Measurements from ENCODE around the gene SFT2D3. TPM values are rescaled to one million over a fixed set of nuclear protein-coding genes. Genes with fewer than 3 reads are reported as not detected.
A peak's percentile ranks its signal among the peaks of the same experiment; 100 is the strongest.

Gene SFT2D3
- total and polyA plus RNA-seq, 2 of the 13 experiments (the other 11 are each of a cell fraction or from before 2014, with no cell fraction given), result 8.3 to 9.4 TPM

DNA sequence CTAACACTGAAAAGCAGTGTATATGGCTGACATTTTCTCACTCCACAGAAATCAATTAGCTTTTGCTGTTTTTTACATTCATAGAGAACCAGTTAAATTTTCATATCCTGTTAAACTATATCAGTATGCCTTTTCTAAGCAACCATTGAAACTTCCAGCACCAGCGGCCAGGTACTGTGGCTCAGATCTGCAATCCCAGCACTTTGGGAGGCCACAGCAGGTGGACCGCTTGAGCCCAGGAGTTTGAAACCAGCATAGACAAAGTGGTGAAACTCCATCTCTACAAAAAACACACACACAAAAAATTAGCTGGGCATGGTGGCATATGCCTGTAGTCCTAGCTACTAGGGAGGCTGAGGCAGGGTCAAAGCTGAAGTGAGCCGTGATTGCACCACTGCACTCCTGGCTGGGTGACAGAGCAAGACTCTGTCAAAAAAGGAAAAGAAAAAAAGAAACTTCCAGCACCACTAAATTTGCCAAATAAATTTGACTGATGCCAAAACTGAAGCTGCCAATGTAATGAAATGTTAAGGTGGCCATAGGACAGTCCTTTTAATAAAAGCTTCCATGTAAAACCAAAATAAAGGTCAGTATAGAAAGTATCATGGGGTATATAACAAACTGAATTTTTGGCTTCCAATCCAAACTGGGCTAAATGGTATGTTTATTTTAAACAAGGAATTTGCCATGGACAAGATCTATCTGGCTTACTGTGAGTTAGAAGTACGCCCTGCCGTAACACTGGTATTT is 3.5 kb downstream of the SFT2D3 start (continued):
- TF ChIP-seq POLR2AphosphoS5 (IDR thresholded peaks at IDR 0.05; ENCODE audit: low read depth, low read length), result 0 out of 2 replicates have a peak, but pooled peaks have one; percentile 4

GRCh38 chr2:127705391-127706065 is 4.2 kb downstream of the SFT2D3 start:
- TF ChIP-seq HOXA7 (CRISPR knock-in tag; IDR thresholded peaks at IDR 0.05) (no peak), ZNF788 (CRISPR knock-in tag; IDR thresholded peaks at IDR 0.05; ENCODE audit: borderline replicate concordance) (no peak), FOXK2 (IDR thresholded peaks at IDR 0.05) (no peak), KDM3A (CRISPR knock-in tag; IDR thresholded peaks at IDR 0.05; ENCODE audit: low read depth) (no peak), GATAD1 (CRISPR knock-in tag; IDR thresholded peaks at IDR 0.05) (no peak), ZNF253 (CRISPR knock-in tag; IDR thresholded peaks at IDR 0.05; ENCODE audit: borderline replicate concordance) (no peak), EHMT2 (IDR thresholded peaks at IDR 0.05; ENCODE audit: borderline replicate concordance, low read depth, low read length) (no peak), ZNF441 (CRISPR knock-in tag; IDR thresholded peaks at IDR 0.05; ENCODE audit: borderline replicate concordance) (no peak), PAF1 (CRISPR knock-in tag; IDR thresholded peaks at IDR 0.05) (no peak), STAT5B (CRISPR knock-in tag; IDR thresholded peaks at IDR 0.05) (no peak), RFXANK (CRISPR knock-in tag; IDR thresholded peaks at IDR 0.05) (no peak), HDAC6 (IDR thresholded peaks at IDR 0.05; ENCODE audit: low read depth, low read length) (no peak), TBX3 (IDR thresholded peaks at IDR 0.05; ENCODE audit: borderline replicate concordance) (no peak), ZNF724P (CRISPR knock-in tag; IDR thresholded peaks at IDR 0.05; ENCODE audit: borderline replicate concordance) (no peak), ZNF577 (CRISPR knock-in tag; IDR thresholded peaks at IDR 0.05; ENCODE audit: borderline replicate concordance, low read depth) (no peak), ZNF496 (CRISPR knock-in tag; IDR thresholded peaks at IDR 0.05; ENCODE audit: insufficient replicate concordance) (no peak)
- H4K20me1 ChIP-seq (ENCODE audit: insufficient read depth, low read length), result 0 out of 2 replicates have a peak, but pooled peaks cover 2% of the 10 kb centered on the region
- no peaks in the 10 kb centered on the region for H3K27me3 ChIP-seq (ENCODE audit: control insufficient read depth in 1 of 2, insufficient read depth in 2 of 2, low read length in 2 of 2)
- H3K79me2 ChIP-seq (ENCODE audit: insufficient read depth, low read length), result peaks cover 14% of the 10 kb centered on the region
- no peak overlapping the region for H3K27ac ChIP-seq (ENCODE audit: extremely low read length, insufficient read depth, low read length)
- ChIA-PET CTCF (ENCODE audit: low intra/inter-chr PET ratio, low total read pairs) (no interaction called here), POLR2A (no interaction called here)
- H3K4me3 ChIP-seq (replicated peaks in 1 of 3; ENCODE audit: insufficient read depth in 1 of 3, low read depth in 2 of 3, low read length in 3 of 3), result no peak overlapping the region
- H3K9me3 ChIP-seq (ENCODE audit: low read length), result no peaks in the 10 kb centered on the region
- H3K4me1 ChIP-seq (ENCODE audit: insufficient read depth, low read length), result peaks cover 19% of the 10 kb centered on the region
- no peak overlapping the region for H3K4me2 ChIP-seq (ENCODE audit: low read depth, low read length)
- BruUV-seq (replicated peaks), result no TSS peak
- FAIRE-seq (no peak), DNase-seq (ENCODE audit: low spot score) (no peak), ATAC-seq (no peak)
- in situ Hi-C loops (cut with HindIII; ENCODE audit: extremely low pct_ligation_motif_present, low pct_unique_long_range_greater_than_20kb) (no loop called here), intact Hi-C loops (cut with micrococcal nuclease; ENCODE audit: unreplicated experiment) (no loop called here)
- 95% methylated on average over 5 of the region's 5 CpGs for WGBS (ENCODE audit: low lambda C conversion rate)
- no peak overlapping the region for H2AFZ ChIP-seq (ENCODE audit: low read length)
- H3K36me3 ChIP-seq (replicated peaks in 1 of 2; ENCODE audit: control insufficient read depth in 1 of 2, insufficient read depth in 2 of 2, low read length in 2 of 2), result peaks cover 26 to 38% of the 10 kb centered on the region in 2 experiments
- H3K9ac ChIP-seq (ENCODE audit: insufficient read depth, low read depth, low read length), result no peak overlapping the region

Measured in HepG2 (cell line).